Renal cortical epithelial cell (primary cell): ENCODE data around the gene RBPJ. TPM values are rescaled to one million over a fixed set of nuclear protein-coding genes. Genes with fewer than 3 reads are reported as not detected.

Source experiments
- DNase-seq: peaks from one replicate; pipeline ENCODE4 v3.0.0-alpha.2; 2011; ENCODE audit warnings: low read depth
- total RNA-seq: library from RNA; depleted of rRNA; stranded (reverse); fragments of >200 nt; gene quantifications from 2 replicates; pipeline ENCODE4 v1.2.3, GENCODE V29; 2014

The RBPJ gene
- total RNA-seq, 1 donor from 2014 or later = 90.7 TPM

GRCh38 chr4:26420438-26420837 is 99.6 kb downstream of the RBPJ start:
- DNase-seq = no peak

DNA sequence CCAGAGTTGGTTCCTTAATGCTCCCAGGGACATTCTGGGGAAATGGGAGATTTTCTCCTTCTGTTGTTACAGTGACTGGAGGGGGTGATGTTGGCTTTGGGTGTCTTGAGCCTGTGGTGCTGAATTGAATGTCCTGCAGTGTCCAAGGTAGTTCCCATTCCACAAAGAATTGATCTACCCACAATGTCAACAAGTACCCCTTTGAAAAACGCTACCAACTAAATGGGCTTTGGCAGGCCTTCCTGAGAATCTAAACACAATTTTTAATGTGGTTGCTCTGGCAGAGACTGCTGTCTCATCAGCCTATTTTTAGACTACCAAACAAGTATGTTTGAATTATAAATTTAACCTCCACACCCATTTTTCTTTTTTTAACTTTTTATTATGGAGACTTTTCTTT is 100.1 kb downstream of the RBPJ start:
- no peak for DNase-seq

DNA sequence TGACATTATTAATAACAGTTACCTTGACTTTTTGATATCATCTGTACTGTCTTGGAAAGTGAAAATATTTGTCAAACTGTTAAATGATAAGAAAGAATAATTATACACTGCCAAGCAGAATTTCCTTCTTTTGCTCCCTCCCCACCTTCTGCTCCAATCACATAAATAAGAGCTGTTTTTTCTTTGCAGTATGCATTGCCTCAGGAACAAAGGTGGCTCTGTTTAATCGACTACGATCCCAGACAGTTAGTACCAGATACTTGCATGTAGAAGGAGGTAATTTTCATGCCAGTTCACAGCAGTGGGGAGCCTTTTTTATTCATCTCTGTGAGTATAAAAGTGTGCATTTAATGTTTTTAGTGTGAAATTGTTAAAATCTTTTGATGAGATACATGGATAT is 103.3 kb downstream of the RBPJ start:
- DNase-seq = no peak

DNA sequence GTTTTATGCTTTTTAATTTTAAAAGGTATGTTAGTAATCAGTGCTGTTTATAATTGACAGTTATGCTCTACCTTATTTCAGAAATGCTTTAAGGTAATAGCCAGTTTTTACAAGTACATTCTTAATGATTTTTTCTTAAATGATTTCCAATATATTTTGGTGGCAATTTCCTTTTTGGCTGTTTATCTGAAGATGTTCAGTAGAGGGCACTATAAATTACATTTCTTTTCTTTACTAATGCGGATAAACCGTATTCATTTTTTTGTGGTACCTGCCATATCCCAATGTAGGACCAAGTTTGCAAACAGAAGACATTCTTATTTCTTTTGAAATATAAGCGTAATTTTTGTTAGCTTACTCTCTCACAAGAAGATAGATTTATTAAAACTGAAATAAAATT is 104.0 kb downstream of the RBPJ start:
- no peak for DNase-seq

- DNase-seq = no peak
Observed at GRCh38 chr4:26425953-26426352, 105.1 kb downstream of the RBPJ start.

- DNase-seq = no peak
Observed at GRCh38 chr4:26426892-26427291, 106.1 kb downstream of the RBPJ start.

DNA sequence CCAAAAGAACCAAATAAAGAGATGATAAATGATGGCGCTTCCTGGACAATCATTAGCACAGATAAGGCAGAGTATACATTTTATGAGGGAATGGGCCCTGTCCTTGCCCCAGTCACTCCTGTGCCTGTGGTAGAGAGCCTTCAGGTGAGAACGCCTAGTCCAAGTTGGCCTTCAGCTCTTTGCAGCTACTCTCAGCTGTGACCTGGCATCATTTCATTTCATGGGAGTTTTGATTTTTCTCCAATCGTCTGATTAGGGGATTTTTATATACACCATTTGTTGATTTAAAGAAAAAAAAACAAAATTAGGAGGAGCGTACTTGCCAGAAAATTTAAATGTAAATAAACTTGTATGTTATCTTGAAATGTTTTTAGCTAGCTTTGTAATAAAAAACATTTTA is 109.1 kb downstream of the RBPJ start:
- DNase-seq = no peak

GRCh38 chr4:26431461-26432180 is 110.8 kb downstream of the RBPJ start:
- no peak for DNase-seq

GRCh38 chr4:26432419-26432818 is 111.6 kb downstream of the RBPJ start:
- DNase-seq = no peak

- no peak for DNase-seq
Observed at GRCh38 chr4:26433556-26433955, 112.7 kb downstream of the RBPJ start.

DNA sequence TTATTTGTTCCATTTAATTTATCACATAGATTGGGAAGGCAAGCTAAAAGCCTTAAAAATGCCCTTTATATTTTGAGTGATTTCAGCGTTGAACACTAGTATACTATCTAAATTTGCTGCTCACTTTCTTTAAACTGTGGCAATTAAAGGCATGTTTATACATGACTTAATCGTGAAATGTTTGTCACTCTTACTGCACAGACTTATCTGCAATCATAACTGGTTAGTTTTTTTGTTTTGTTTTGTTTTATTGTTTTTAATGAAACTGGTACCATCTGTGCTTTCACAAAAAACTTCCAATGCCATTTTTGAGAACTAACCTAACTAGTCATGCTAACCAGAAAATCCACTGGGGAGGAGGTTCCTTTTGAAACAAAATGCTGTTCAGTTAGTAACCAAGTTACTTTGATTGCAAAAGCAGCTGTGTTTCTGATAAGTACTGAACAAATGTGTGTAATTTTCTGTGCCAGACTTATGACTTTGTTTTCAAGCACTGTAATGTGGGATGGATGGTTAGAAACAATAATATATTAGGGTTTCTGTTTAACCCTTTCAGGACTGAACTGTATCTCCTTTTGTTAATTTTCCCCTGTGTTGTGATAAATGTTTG is 113.3 kb downstream of the RBPJ start:
- no peak for DNase-seq

DNA sequence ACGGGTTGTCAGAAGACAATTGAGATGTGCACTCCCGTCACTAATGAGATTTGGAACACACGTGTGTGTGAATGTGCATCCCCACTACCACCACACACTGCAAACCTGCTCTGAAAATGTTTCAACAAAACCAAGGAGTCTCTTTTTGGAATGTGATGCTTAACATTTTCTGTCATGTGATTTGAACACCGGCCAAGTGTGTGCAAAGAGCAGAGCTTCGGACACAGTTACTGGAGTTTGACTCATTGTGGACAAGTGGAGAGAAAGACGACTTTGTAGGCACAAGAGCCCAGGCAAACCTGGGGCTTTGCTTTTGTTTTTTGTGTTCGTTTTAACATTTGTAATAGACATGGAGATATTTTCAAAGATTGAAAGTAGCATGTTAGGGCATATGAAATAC is 120.3 kb downstream of the RBPJ start:
- peak; percentile 54 for DNase-seq

DNA sequence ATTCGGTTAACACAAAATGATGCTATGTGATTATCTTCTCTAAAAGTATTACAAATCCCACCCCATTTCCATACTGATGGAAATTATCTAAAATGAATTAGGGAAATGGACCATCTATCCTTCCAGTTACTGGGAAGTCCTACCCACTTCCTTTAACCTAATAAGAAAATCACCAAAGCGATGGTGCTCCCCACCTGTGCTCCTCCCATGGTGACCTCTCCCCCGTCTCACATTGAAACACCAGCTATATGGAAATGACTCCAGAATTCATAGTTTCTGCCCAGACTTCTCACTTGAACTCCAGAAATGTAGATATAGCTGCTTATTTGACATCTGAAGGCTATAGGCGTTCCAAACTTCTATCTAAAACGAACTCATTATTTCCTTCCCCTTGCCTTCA is 121.0 kb downstream of the RBPJ start:
- no peak for DNase-seq

DNA sequence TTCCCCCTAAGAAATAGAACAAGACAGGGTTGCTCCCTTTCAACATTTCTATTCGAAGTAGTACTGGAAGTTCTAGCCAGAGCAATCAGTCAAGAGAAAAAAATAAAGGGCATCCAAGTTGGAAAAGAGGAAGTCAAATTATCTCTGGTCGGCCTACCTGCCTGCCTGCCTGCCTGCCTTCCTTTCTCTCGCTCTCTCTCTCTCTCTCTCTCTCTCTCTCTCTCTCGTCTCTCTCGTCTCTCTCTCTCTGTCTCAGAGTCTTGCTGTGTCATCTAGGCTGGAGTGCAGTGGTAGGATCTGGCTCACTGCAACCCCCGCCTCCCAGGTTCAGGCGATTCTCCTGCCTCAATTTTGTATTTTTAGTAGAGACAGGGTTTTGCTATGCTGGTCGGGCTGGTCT is 126.6 kb downstream of the RBPJ start:
- DNase-seq = no peak

DNA sequence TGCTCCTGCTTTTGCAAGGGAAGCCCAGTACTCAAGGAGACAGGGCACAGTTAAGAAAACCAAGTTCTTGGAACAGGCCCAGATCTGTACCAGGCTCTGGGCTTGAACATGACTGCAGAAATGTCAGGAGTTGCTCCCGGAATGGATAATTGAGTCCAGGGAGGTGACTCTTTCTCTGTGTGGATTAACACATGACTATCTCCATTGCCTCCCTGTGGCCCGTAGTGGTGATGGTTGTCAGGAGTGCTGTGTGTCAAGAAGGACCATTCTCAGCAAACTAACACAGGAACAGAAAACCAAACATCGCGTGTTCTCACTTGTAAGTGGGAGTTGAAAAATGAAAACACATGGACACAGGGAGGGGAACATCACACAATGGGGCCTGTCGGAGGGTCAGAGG is 129.6 kb downstream of the RBPJ start:
- no peak for DNase-seq

DNA sequence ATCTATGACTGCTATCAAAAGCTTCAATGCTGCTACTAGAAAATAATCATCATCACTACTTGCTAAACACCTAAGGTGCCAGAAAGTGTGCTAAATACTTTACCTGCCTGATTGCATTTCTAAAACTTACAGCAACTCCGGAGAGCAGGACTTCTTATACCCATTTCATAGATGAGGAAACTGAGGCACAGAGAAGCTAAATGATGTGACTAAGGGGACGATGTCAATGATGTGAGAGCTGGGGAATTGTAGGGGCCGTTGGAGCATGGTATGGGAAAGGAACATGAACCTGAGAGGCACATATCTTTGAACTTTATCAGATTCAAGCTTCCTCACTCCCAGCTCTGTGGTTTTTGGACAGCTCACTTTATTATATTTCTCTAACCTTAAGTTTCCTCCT is 130.8 kb downstream of the RBPJ start:
- DNase-seq = no peak

DNA sequence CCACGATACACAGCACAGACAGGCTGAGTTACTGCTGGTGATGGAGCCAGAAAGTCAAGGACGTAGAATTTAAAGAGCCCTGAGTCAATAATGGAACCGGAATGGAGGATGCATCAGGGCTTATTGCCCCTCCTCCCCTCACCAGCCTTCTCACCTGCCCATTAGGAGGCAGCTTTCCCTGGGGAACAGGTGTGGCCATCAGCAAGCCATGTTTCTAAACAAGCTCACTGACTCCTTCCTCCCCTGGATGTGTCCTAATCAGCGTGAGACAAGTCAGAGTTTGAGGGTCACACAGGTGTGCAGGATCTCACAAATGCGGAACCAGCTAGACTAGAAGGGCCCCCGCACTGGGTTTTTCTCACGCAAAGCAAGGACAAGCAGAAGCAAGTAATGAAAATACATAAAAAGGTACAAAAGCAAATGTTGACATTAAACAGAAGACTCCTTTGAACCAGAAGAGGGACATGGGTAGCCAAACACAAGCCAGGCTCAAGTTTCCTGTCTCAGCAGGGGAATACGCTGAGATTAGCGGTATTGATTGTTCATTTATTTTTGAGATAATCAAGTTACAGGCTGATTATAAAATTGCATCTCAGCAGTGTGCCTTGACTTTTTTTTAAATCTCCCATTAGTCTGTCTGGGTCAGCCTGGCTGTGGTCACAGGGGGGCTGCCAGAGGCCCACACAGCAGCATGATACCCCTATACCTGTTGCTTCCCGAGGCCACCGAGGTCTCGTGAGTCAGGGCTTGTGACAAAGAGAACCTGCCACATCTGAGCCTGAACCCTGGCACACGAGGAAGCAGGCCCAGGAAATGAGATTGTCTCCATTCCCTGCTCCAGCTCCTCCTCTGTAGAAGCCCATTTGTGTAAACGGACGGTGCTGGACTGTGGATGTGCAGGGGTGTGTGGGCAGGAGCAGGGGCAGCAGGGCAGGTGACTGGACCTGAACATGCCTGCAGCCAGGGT is 132.0 kb downstream of the RBPJ start:
- no peak for DNase-seq

- no peak for DNase-seq
Observed at GRCh38 chr4:26454961-26455360, 134.1 kb downstream of the RBPJ start.

DNA sequence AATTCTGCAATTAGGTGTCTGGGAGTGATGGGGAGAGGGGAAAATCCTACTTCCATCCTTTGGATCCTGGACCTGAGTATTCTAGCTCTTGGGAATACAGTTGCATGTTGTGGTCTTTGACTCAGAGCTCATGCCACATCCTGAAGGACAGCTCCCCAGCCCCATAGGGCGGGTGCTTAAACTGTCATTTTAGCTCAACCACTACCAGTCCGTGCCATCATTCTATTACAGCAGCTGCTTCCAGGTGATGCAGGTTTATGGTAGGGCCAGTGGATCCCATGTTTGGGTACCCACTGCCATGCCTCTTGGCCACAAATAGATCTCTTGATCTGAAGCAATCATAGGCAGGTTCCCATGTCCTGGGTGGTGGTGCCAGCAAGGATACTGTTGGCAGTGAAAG is 134.8 kb downstream of the RBPJ start:
- no peak for DNase-seq

DNA sequence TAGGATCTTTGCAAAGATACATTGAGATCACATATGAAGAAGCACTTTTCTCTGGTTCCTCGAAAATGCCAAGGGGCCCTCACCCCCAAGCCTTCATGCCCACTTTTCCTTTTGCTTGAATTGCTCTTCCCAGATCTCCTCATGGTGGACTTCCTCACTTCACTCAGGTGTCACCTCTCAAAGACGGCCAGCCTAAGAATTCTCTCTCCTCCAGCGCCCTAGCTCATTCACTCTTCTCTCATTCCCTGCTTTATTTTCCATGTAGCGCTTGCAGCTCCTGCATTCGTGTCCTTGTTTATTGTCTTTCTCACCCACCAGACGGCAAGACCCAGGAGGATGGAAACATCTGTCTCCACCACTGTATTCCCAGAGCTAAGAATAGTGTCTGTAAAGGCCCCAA is 136.6 kb downstream of the RBPJ start:
- no peak for DNase-seq

- DNase-seq = no peak
Observed at GRCh38 chr4:26458157-26458561, 137.3 kb downstream of the RBPJ start.

DNA sequence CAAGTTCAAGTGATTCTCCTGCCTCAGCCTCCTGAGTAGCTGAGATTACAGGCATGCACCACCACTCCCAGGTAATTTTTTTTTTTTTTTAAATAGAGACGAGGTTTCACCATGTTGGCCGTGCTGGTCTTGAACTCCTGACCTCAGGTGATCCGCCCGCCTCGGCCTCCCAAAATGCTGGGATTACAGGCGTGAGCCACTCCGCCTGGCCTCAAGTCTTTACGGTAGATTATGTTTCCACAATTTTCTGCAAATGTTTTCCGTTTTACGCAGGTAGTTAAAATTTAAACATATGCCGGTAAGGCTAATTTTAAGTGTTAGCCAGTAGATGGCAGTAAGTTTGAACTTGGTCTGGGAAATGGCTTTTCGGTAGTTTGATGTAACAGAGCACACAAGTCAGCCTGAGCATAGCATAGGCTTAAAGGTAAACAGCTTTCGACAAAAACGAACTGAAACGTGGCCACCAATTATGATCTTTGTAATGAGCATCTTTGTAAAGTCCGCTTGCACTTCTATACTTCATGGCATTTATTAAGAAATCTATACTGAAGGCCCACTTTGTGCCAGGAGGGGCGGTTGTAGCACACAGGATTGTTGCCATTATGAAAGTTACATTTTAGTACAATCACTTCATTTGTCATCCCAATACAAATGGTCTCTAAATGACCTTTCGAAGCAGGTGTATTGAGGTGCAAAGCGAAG is 138.4 kb downstream of the RBPJ start:
- peak; percentile 84 for DNase-seq
